A549 (cell line): ENCODE data around the gene PALLD.

Experiments used
- BCL3 ChIP-seq: fragments of >200 bp; sonication (Bioruptor Twin); formaldehyde crosslinking; IDR thresholded peaks from 3 replicates; pipeline ENCODE4 v1.6.1; 2016
- CBX2 ChIP-seq: fragments of 200-600 bp; sonication (generic); IDR thresholded peaks from 2 replicates; pipeline ENCODE4 v1.6.1; 2016; ENCODE audit warnings: low read depth, mild to moderate bottlenecking, borderline replicate concordance
- CHD2 ChIP-seq: fragments of 150-350 bp; IDR thresholded peaks from 2 replicates; pipeline ENCODE4 v1.6.1; 2014; ENCODE audit warnings: low read length; ENCODE audit not compliant: partially characterized antibody
- CTCF ChIP-seq: fragments of >200 bp; sonication (Bioruptor Twin); formaldehyde crosslinking; IDR thresholded peaks from 3 replicates; pipeline ENCODE4 v1.5.1; 2016
- E2F6 ChIP-seq: IDR thresholded peaks from 2 replicates; pipeline ENCODE4 v1.6.1; 2012; ENCODE audit warnings: low read depth, borderline replicate concordance
- FOSL2 ChIP-seq, 2 experiments: fragments of 450-650 bp in 1 of 2; fragments of >200 bp in 1 of 2; sonication (Bioruptor Twin) in 1 of 2; formaldehyde crosslinking; IDR thresholded peaks; 2 replicates each; pipeline versions ENCODE4 v1.5.0 to v1.6.1; 2016 to 2020; ENCODE audit warnings: mild to moderate bottlenecking in 1 of 2, moderate library complexity in 1 of 2
- JUN ChIP-seq, 2 experiments: fragments of >200 bp; sonication (Bioruptor Twin); formaldehyde crosslinking; IDR thresholded peaks; 2 replicates in 1 of 2; 3 replicates in 1 of 2; pipeline ENCODE4 v1.6.1; 2016 to 2017
- MYC ChIP-seq: IDR thresholded peaks from 2 replicates; pipeline ENCODE4 v1.6.1; 2012; ENCODE audit warnings: mild to moderate bottlenecking, inconsistent platforms, low read length, improper control_type of control experiment, borderline replicate concordance
- POLR2A ChIP-seq: IDR thresholded peaks from 2 replicates; pipeline ENCODE4 v1.6.1; 2012; ENCODE audit warnings: mild to moderate bottlenecking, low read length
- RFX5 ChIP-seq: fragments of 450-650 bp; IDR thresholded peaks from 2 replicates; pipeline ENCODE4 v1.7.1; 2014; ENCODE audit warnings: antibody characterized with exemption, mild to moderate bottlenecking, moderate library complexity
- ZC3H11A ChIP-seq: fragments of 450-650 bp; IDR thresholded peaks from 2 replicates; pipeline ENCODE4 v1.6.1; 2014; ENCODE audit warnings: antibody characterized with exemption, mild to moderate bottlenecking
- ZFP36 ChIP-seq: fragments of 450-650 bp; IDR thresholded peaks from 2 replicates; pipeline ENCODE4 v1.6.1; 2014; ENCODE audit warnings: borderline replicate concordance; ENCODE audit not compliant: partially characterized antibody

- TF ChIP-seq FOSL2 (IDR thresholded peaks at IDR 0.05): no peak
- no peak for TF ChIP-seq FOSL2 (CRISPR knock-in tag; IDR thresholded peaks at IDR 0.05)
- no peak for TF ChIP-seq ZFP36
- TF ChIP-seq MYC: no peak
- no peak for TF ChIP-seq CTCF
- no peak for TF ChIP-seq POLR2A
- TF ChIP-seq BCL3: no peak
- TF ChIP-seq RFX5: no peak
- no peak for TF ChIP-seq JUN (IDR thresholded peaks at IDR 0.05)
- no peak for TF ChIP-seq E2F6
- TF ChIP-seq CHD2: no peak
- TF ChIP-seq ZC3H11A: no peak
- TF ChIP-seq CBX2: no peak
These were observed 346.8 kb downstream of the PALLD start for GRCh38 chr4:168843635-168844034.
